GM12891 (cell line): ENCODE results near the gene THEM4.

Source experiments
- PAX5 ChIP-seq: IDR thresholded peaks from 2 replicates; pipeline ENCODE4 v1.6.1; 2011; ENCODE audit warnings: low read length, moderate library complexity, mild to moderate bottlenecking; ENCODE audit not compliant: insufficient read depth, severe bottlenecking
- POLR2A ChIP-seq: IDR thresholded peaks from 2 replicates; pipeline ENCODE4 v1.6.1; 2011; ENCODE audit warnings: low read depth, low read length, control low read depth
- POLR2AphosphoS5 ChIP-seq: IDR thresholded peaks from 2 replicates; pipeline ENCODE4 v1.6.1; 2011; ENCODE audit warnings: low read depth, low read length, control low read depth
- POU2F2 ChIP-seq: IDR thresholded peaks from 2 replicates; pipeline ENCODE4 v1.6.1; 2011; ENCODE audit warnings: low read depth, mild to moderate bottlenecking, control low read depth, low read length, moderate library complexity
- SPI1 ChIP-seq: IDR thresholded peaks from 2 replicates; pipeline ENCODE4 v1.6.1; 2011; ENCODE audit warnings: low read depth, low read length, control low read depth
- TAF1 ChIP-seq: IDR thresholded peaks from 2 replicates; pipeline ENCODE4 v1.6.1; 2011; ENCODE audit warnings: low read depth, low read length, control low read depth

- TF ChIP-seq POLR2A (no peak), POLR2AphosphoS5 (no peak), TAF1 (no peak), SPI1 (no peak), POU2F2 (no peak), PAX5 (no peak)
Observed at GRCh38 chr1:151860504-151861187, 48.7 kb downstream of the THEM4 start.
